ENCODE results near the gene MAGEB2. TPM values are rescaled to one million over a fixed set of nuclear protein-coding genes. Genes with fewer than 3 reads are reported as not detected.

The MAGEB2 gene
- total and polyA plus RNA-seq, 2 experiments from 2014 or later: 0.24 TPM; not detected in 1

GRCh38 chrX:30212172-30212571 lies 3.2 kb upstream of the MAGEB2 start (continued):
- TF ChIP-seq, protein P1, sequence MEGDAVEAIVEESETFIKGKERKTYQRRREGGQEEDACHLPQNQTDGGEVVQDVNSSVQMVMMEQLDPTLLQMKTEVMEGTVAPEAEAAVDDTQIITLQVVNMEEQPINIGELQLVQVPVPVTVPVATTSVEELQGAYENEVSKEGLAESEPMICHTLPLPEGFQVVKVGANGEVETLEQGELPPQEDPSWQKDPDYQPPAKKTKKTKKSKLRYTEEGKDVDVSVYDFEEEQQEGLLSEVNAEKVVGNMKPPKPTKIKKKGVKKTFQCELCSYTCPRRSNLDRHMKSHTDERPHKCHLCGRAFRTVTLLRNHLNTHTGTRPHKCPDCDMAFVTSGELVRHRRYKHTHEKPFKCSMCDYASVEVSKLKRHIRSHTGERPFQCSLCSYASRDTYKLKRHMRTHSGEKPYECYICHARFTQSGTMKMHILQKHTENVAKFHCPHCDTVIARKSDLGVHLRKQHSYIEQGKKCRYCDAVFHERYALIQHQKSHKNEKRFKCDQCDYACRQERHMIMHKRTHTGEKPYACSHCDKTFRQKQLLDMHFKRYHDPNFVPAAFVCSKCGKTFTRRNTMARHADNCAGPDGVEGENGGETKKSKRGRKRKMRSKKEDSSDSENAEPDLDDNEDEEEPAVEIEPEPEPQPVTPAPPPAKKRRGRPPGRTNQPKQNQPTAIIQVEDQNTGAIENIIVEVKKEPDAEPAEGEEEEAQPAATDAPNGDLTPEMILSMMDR (conservative IDR thresholded peaks at IDR 0.05; ENCODE audit: low read depth in 2 of 2): no peak
- TF ChIP-seq ZNF114 (CRISPR knock-in tag; IDR thresholded peaks at IDR 0.05) (no peak), EZH2 (IDR thresholded peaks at IDR 0.05; ENCODE audit: low read depth, unreplicated experiment) (no peak), POLR2AphosphoS5 (IDR thresholded peaks at IDR 0.05; ENCODE audit: low read depth) (no peak)
- TF ChIP-seq, protein P2, sequence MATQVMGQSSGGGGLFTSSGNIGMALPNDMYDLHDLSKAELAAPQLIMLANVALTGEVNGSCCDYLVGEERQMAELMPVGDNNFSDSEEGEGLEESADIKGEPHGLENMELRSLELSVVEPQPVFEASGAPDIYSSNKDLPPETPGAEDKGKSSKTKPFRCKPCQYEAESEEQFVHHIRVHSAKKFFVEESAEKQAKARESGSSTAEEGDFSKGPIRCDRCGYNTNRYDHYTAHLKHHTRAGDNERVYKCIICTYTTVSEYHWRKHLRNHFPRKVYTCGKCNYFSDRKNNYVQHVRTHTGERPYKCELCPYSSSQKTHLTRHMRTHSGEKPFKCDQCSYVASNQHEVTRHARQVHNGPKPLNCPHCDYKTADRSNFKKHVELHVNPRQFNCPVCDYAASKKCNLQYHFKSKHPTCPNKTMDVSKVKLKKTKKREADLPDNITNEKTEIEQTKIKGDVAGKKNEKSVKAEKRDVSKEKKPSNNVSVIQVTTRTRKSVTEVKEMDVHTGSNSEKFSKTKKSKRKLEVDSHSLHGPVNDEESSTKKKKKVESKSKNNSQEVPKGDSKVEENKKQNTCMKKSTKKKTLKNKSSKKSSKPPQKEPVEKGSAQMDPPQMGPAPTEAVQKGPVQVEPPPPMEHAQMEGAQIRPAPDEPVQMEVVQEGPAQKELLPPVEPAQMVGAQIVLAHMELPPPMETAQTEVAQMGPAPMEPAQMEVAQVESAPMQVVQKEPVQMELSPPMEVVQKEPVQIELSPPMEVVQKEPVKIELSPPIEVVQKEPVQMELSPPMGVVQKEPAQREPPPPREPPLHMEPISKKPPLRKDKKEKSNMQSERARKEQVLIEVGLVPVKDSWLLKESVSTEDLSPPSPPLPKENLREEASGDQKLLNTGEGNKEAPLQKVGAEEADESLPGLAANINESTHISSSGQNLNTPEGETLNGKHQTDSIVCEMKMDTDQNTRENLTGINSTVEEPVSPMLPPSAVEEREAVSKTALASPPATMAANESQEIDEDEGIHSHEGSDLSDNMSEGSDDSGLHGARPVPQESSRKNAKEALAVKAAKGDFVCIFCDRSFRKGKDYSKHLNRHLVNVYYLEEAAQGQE (IDR thresholded peaks at IDR 0.05; ENCODE audit: unreplicated experiment): no peak

- no peaks in the 10 kb centered on the region for H3F3A ChIP-seq (replicated peaks; ENCODE audit: low read depth)
- ATAC-seq (no peak), DNase-seq (ENCODE audit: low spot score) (no peak)
- no peaks in the 10 kb centered on the region for H3K4me1 ChIP-seq (ENCODE audit: insufficient read depth)
- H3K36me3 ChIP-seq (ENCODE audit: insufficient read depth): no peaks in the 10 kb centered on the region
- no peak overlapping the region for H3K4me3 ChIP-seq
- H3K4me1 Mint-ChIP-seq: peaks cover 5% of the 10 kb centered on the region; the same call in 2 of the 3 replicates
- H3K27me3 Mint-ChIP-seq (ENCODE audit: insufficient read depth, low read depth, poor library complexity): peaks cover 1% of the 10 kb centered on the region
- H2AFZ ChIP-seq: no peak overlapping the region
- H3K36me3 Mint-ChIP-seq (ENCODE audit: low read depth): peaks cover 5% of the 10 kb centered on the region; the same call in 2 of the 3 replicates
- no peaks in the 10 kb centered on the region for H3K9me2 ChIP-seq (ENCODE audit: insufficient read depth)
- H3K4me3 Mint-ChIP-seq: no peak overlapping the region
- H3K27ac Mint-ChIP-seq: no peak overlapping the region
- H4K20me1 ChIP-seq (replicated peaks; ENCODE audit: insufficient read depth): no peaks in the 10 kb centered on the region
- no peaks in the 10 kb centered on the region for H3K79me2 ChIP-seq (replicated peaks; ENCODE audit: insufficient read depth)
- no peaks in the 10 kb centered on the region for H3K27me3 ChIP-seq (ENCODE audit: insufficient read depth)
- no peak overlapping the region for H3K4me2 ChIP-seq
- H3K27ac ChIP-seq (ENCODE audit: low read depth): no peak overlapping the region
- H3K9me3 Mint-ChIP-seq: peaks cover 3% of the 10 kb centered on the region; the same call in 1 of the 3 replicates
- TF ChIP-seq, protein P3, sequence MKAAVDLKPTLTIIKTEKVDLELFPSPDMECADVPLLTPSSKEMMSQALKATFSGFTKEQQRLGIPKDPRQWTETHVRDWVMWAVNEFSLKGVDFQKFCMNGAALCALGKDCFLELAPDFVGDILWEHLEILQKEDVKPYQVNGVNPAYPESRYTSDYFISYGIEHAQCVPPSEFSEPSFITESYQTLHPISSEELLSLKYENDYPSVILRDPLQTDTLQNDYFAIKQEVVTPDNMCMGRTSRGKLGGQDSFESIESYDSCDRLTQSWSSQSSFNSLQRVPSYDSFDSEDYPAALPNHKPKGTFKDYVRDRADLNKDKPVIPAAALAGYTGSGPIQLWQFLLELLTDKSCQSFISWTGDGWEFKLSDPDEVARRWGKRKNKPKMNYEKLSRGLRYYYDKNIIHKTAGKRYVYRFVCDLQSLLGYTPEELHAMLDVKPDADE (IDR thresholded peaks at IDR 0.05): no peak
- TF ChIP-seq POLR2AphosphoS5 (IDR thresholded peaks at IDR 0.05; ENCODE audit: low read depth) (no peak), EZH2 (IDR thresholded peaks at IDR 0.05; ENCODE audit: low read depth, unreplicated experiment) (no peak), JUNB (IDR thresholded peaks at IDR 0.05; ENCODE audit: unreplicated experiment) (no peak), ZNF114 (CRISPR knock-in tag; IDR thresholded peaks at IDR 0.05) (no peak), NANOG (IDR thresholded peaks at IDR 0.05; ENCODE audit: borderline replicate concordance) (no peak), CREB1 (CRISPR knock-in tag; IDR thresholded peaks at IDR 0.05; ENCODE audit: low read depth) (no peak), ZNF331 (CRISPR knock-in tag; IDR thresholded peaks at IDR 0.05; ENCODE audit: low read depth) (no peak)
- TF ChIP-seq, protein P4, sequence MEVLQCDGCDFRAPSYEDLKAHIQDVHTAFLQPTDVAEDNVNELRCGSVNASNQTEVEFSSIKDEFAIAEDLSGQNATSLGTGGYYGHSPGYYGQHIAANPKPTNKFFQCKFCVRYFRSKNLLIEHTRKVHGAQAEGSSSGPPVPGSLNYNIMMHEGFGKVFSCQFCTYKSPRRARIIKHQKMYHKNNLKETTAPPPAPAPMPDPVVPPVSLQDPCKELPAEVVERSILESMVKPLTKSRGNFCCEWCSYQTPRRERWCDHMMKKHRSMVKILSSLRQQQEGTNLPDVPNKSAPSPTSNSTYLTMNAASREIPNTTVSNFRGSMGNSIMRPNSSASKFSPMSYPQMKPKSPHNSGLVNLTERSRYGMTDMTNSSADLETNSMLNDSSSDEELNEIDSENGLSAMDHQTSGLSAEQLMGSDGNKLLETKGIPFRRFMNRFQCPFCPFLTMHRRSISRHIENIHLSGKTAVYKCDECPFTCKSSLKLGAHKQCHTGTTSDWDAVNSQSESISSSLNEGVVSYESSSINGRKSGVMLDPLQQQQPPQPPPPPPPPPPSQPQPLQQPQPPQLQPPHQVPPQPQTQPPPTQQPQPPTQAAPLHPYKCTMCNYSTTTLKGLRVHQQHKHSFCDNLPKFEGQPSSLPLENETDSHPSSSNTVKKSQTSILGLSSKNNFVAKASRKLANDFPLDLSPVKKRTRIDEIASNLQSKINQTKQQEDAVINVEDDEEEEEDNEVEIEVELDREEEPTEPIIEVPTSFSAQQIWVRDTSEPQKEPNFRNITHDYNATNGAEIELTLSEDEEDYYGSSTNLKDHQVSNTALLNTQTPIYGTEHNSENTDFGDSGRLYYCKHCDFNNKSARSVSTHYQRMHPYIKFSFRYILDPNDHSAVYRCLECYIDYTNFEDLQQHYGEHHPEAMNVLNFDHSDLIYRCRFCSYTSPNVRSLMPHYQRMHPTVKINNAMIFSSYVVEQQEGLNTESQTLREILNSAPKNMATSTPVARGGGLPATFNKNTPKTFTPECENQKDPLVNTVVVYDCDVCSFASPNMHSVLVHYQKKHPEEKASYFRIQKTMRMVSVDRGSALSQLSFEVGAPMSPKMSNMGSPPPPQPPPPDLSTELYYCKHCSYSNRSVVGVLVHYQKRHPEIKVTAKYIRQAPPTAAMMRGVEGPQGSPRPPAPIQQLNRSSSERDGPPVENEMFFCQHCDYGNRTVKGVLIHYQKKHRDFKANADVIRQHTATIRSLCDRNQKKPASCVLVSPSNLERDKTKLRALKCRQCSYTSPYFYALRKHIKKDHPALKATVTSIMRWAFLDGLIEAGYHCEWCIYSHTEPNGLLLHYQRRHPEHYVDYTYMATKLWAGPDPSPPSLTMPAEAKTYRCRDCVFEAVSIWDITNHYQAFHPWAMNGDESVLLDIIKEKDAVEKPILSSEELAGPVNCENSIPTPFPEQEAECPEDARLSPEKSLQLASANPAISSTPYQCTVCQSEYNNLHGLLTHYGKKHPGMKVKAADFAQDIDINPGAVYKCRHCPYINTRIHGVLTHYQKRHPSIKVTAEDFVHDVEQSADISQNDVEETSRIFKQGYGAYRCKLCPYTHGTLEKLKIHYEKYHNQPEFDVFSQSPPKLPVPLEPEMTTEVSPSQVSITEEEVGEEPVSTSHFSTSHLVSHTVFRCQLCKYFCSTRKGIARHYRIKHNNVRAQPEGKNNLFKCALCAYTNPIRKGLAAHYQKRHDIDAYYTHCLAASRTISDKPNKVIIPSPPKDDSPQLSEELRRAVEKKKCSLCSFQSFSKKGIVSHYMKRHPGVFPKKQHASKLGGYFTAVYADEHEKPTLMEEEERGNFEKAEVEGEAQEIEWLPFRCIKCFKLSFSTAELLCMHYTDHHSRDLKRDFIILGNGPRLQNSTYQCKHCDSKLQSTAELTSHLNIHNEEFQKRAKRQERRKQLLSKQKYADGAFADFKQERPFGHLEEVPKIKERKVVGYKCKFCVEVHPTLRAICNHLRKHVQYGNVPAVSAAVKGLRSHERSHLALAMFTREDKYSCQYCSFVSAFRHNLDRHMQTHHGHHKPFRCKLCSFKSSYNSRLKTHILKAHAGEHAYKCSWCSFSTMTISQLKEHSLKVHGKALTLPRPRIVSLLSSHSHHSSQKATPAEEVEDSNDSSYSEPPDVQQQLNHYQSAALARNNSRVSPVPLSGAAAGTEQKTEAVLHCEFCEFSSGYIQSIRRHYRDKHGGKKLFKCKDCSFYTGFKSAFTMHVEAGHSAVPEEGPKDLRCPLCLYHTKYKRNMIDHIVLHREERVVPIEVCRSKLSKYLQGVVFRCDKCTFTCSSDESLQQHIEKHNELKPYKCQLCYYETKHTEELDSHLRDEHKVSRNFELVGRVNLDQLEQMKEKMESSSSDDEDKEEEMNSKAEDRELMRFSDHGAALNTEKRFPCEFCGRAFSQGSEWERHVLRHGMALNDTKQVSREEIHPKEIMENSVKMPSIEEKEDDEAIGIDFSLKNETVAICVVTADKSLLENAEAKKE (CRISPR knock-in tag; IDR thresholded peaks at IDR 0.05): no peak
These were observed 2.1 kb downstream of the MAGEB2 start for GRCh38 chrX:30217465-30217864.

All from GM23338 (cell line).